WTC11 (cell line): ENCODE data around the gene PHAF1. TPM values are rescaled to one million over a fixed set of nuclear protein-coding genes. Genes with fewer than 3 reads are reported as not detected.

Experiments
- ATAC-seq: fragments of 200-7000 bp; cut with Tn5 transposase; 2 replicates; pipeline ENCODE4 v1.10.0; 2021; ENCODE audit warnings: mild to moderate bottlenecking, moderate library complexity
- CTCF ChIA-PET: fragments of 300-600 bp; sonication (Branson Sonifier 250); formaldehyde crosslinking; loops from one replicate; lab custom pipeline; 2021; ENCODE audit warnings: antibody characterized with exemption; lab: Charles Lee
- POLR2A ChIA-PET: fragments of 350-600 bp; sonication (Branson Sonifier 250); formaldehyde crosslinking; loops from one replicate; lab custom pipeline; 2021; ENCODE audit warnings: antibody characterized with exemption; lab: Charles Lee
- DNase-seq: peaks from one replicate; pipeline ENCODE4 v3.0.0; 2021; ENCODE audit warnings: low spot score
- H3K27ac Mint-ChIP-seq: 2 replicates; pipeline ENCODE4 v1.8.0; 2021; ENCODE audit warnings: mixed read lengths
- H3K27me3 Mint-ChIP-seq: 2 replicates; pipeline ENCODE4 v1.8.0; 2021; ENCODE audit warnings: low read depth, mild to moderate bottlenecking, moderate library complexity, mixed read lengths
- H3K36me3 Mint-ChIP-seq: 2 replicates; pipeline ENCODE4 v1.8.0; 2021; ENCODE audit warnings: mixed read lengths
- H3K4me1 Mint-ChIP-seq: 2 replicates; pipeline ENCODE4 v1.8.0; 2022; ENCODE audit warnings: mixed read lengths
- H3K4me3 Mint-ChIP-seq: 2 replicates; pipeline ENCODE4 v1.8.0; 2021; ENCODE audit warnings: mild to moderate bottlenecking, moderate library complexity, mixed read lengths
- H3K9me3 Mint-ChIP-seq: 2 replicates; pipeline ENCODE4 v1.8.0; 2021; ENCODE audit warnings: mixed read lengths
- CBFB ChIP-seq: sonication (generic); formaldehyde crosslinking; IDR thresholded peaks from 2 replicates; pipeline ENCODE4 v1.8.1; 2022; ENCODE audit warnings: mild to moderate bottlenecking, low read depth, missing genetic modification reagents
- CREB1 ChIP-seq: sonication (generic); formaldehyde crosslinking; IDR thresholded peaks from 2 replicates; pipeline ENCODE4 v1.8.0; 2023; ENCODE audit warnings: mild to moderate bottlenecking, missing genetic modification reagents
- CREM ChIP-seq: sonication (generic); formaldehyde crosslinking; IDR thresholded peaks from 2 replicates; pipeline ENCODE4 v1.8.1; 2022; ENCODE audit warnings: mild to moderate bottlenecking, missing genetic modification reagents, moderate library complexity
- EMX1 ChIP-seq: fragments of 250-450 bp; sonication (Bioruptor Pico); IDR thresholded peaks from 2 replicates; pipeline ENCODE4 v1.8.0; 2021; ENCODE audit warnings: mild to moderate bottlenecking
- FOXP1 ChIP-seq: sonication (generic); formaldehyde crosslinking; IDR thresholded peaks from 2 replicates; pipeline ENCODE4 v1.8.0; 2022; ENCODE audit warnings: missing genetic modification reagents, mild to moderate bottlenecking, moderate library complexity, borderline replicate concordance
- GTF2I ChIP-seq: fragments of 250-450 bp; sonication (Bioruptor Pico); conservative IDR thresholded peaks from 2 replicates; pipeline ENCODE4 v1.4.0; 2021; ENCODE audit warnings: mild to moderate bottlenecking
- JAZF1 ChIP-seq: fragments of 250-450 bp; sonication (Bioruptor Pico); IDR thresholded peaks from 2 replicates; pipeline ENCODE4 v1.9.0; 2021; ENCODE audit warnings: moderate library complexity, mild to moderate bottlenecking, inconsistent platforms
- NR2C2 ChIP-seq: sonication (generic); formaldehyde crosslinking; IDR thresholded peaks from 2 replicates; pipeline ENCODE4 v1.8.0; 2022; ENCODE audit warnings: mild to moderate bottlenecking, missing genetic modification reagents
- TEAD1 ChIP-seq: sonication (generic); formaldehyde crosslinking; IDR thresholded peaks from 2 replicates; pipeline ENCODE4 v1.8.0; 2022; ENCODE audit warnings: mild to moderate bottlenecking, missing genetic modification reagents
- ZNF416 ChIP-seq: fragments of 250-450 bp; sonication (Bioruptor Pico); IDR thresholded peaks from 2 replicates; pipeline ENCODE4 v1.9.0; 2021; ENCODE audit warnings: mild to moderate bottlenecking, inconsistent platforms
- total RNA-seq: library from RNA; stranded (reverse); gene quantifications from 3 replicates; pipeline ENCODE4 v1.2.3, GENCODE V29; 2021
- TF ChIP-seq, protein P1 (sequence below): sonication (generic); formaldehyde crosslinking; IDR thresholded peaks from 2 replicates; pipeline ENCODE4 v1.8.0; 2022; ENCODE audit warnings: mild to moderate bottlenecking, missing genetic modification reagents
- TF ChIP-seq, protein P2 (sequence below): fragments of 250-450 bp; sonication (Bioruptor Pico); IDR thresholded peaks from 2 replicates; pipeline ENCODE4 v1.9.0; 2021; ENCODE audit warnings: mild to moderate bottlenecking
- TF ChIP-seq, protein P3 (sequence below): sonication (generic); formaldehyde crosslinking; IDR thresholded peaks from 2 replicates; pipeline ENCODE4 v1.8.1; 2023; ENCODE audit warnings: mild to moderate bottlenecking, missing genetic modification reagents
- TF ChIP-seq, protein P4 (sequence below): fragments of 250-450 bp; sonication (Bioruptor Pico); IDR thresholded peaks from 2 replicates; pipeline ENCODE4 v2.1.2; 2022; ENCODE audit warnings: mild to moderate bottlenecking, moderate library complexity
- TF ChIP-seq, protein P5 (sequence below): sonication (generic); formaldehyde crosslinking; IDR thresholded peaks from 2 replicates; pipeline ENCODE4 v1.8.1; 2023; ENCODE audit warnings: mild to moderate bottlenecking, moderate library complexity, missing genetic modification reagents
- TF ChIP-seq, protein P6 (sequence below): sonication (generic); formaldehyde crosslinking; conservative IDR thresholded peaks from 2 replicates; pipeline ENCODE4 v1.8.1; 2023; ENCODE audit warnings: mild to moderate bottlenecking, low read depth, missing genetic modification reagents, moderate library complexity
- TF ChIP-seq, protein P7 (sequence below): sonication (generic); formaldehyde crosslinking; IDR thresholded peaks from 2 replicates; pipeline ENCODE4 v1.8.0; 2022; ENCODE audit warnings: missing genetic modification reagents

The PHAF1 gene
- total RNA-seq, 1 experiment from 2014 or later: 18.8 TPM

DNA sequence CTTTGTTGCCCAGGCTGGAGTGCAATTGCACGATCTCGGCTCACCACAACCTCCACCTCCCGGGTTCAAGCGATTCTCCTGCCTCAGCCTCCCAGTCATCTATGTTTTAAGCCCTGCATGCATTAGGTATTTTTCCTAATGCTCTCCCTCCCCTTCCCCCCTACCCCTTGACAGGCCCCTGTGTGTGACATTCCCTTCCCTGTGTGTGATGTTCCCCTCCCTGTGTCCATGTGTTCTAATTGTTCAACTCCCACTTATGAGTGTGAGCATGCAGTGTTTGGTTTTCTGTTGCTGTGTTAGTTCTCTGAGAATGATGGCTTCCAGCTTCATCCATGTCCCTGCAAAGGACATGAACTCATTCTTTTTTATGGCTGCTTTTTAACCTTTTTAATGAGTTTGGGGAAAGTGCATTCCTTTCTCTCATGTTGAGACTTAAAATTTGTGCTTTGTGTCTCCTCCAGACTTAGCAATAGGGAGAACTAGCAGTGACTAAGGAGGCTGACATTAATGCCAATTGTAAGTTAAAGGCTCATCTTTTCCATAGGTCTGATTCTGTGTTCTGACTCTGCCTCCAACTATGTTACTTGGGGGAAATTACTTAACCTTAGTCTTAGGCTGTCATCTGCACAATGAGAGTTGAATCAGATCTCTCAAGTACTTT is 17.7 kb upstream of the PHAF1 start:
- Mint-ChIP-seq H3K4me3 (no peak overlapping the region), H3K9me3 (no peaks in the 10 kb centered on the region), H3K36me3 (no peaks in the 10 kb centered on the region), H3K4me1 (no peaks in the 10 kb centered on the region), H3K27me3 (no peaks in the 10 kb centered on the region), H3K27ac (no peak overlapping the region; the same call in 1 of the 2 replicates)
- TF ChIP-seq NR2C2 (CRISPR knock-in tag): no peak
- TF ChIP-seq, protein P1, sequence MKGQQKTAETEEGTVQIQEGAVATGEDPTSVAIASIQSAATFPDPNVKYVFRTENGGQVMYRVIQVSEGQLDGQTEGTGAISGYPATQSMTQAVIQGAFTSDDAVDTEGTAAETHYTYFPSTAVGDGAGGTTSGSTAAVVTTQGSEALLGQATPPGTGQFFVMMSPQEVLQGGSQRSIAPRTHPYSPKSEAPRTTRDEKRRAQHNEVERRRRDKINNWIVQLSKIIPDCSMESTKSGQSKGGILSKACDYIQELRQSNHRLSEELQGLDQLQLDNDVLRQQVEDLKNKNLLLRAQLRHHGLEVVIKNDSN (CRISPR knock-in tag): no peak
- ATAC-seq: no peak
- ChIA-PET POLR2A (no interaction called here), CTCF (interaction anchor here (1.2 kb wide), 1 partner anchor 10 kb away, joined by 3 read pairs; no protein-coding TSS in a partner anchor)
- DNase-seq: no peak

GRCh38 chr16:67093098-67093726 is 16.5 kb upstream of the PHAF1 start:
- Mint-ChIP-seq H3K27me3 (no peaks in the 10 kb centered on the region), H3K9me3 (no peaks in the 10 kb centered on the region), H3K4me3 (no peak overlapping the region), H3K27ac (no peak overlapping the region), H3K4me1 (no peaks in the 10 kb centered on the region), H3K36me3 (no peaks in the 10 kb centered on the region)
- DNase-seq (no peak), ATAC-seq (no peak)
- POLR2A ChIA-PET: interaction anchor here (0.6 to 0.7 kb wide), 2 partner anchors 489 to 1550 kb away, joined by 6 to 9 read pairs; no protein-coding TSS in a partner anchor
- CTCF ChIA-PET: interaction anchor here (0.7 to 3.4 kb wide), 5 partner anchors 8 to 75 kb away, joined by 3 to 11 read pairs (median 5); partner anchors contain the start of genes FBXL8 and TRADD
- no peak for TF ChIP-seq CBFB
- TF ChIP-seq JAZF1 (CRISPR knock-in tag): no peak
- TF ChIP-seq GTF2I (CRISPR knock-in tag): no peak
- TF ChIP-seq EMX1 (CRISPR knock-in tag): no peak
- TF ChIP-seq, protein P2, sequence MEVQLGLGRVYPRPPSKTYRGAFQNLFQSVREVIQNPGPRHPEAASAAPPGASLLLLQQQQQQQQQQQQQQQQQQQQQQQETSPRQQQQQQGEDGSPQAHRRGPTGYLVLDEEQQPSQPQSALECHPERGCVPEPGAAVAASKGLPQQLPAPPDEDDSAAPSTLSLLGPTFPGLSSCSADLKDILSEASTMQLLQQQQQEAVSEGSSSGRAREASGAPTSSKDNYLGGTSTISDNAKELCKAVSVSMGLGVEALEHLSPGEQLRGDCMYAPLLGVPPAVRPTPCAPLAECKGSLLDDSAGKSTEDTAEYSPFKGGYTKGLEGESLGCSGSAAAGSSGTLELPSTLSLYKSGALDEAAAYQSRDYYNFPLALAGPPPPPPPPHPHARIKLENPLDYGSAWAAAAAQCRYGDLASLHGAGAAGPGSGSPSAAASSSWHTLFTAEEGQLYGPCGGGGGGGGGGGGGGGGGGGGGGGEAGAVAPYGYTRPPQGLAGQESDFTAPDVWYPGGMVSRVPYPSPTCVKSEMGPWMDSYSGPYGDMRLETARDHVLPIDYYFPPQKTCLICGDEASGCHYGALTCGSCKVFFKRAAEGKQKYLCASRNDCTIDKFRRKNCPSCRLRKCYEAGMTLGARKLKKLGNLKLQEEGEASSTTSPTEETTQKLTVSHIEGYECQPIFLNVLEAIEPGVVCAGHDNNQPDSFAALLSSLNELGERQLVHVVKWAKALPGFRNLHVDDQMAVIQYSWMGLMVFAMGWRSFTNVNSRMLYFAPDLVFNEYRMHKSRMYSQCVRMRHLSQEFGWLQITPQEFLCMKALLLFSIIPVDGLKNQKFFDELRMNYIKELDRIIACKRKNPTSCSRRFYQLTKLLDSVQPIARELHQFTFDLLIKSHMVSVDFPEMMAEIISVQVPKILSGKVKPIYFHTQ (CRISPR knock-in tag): no peak
- TF ChIP-seq, protein P3, sequence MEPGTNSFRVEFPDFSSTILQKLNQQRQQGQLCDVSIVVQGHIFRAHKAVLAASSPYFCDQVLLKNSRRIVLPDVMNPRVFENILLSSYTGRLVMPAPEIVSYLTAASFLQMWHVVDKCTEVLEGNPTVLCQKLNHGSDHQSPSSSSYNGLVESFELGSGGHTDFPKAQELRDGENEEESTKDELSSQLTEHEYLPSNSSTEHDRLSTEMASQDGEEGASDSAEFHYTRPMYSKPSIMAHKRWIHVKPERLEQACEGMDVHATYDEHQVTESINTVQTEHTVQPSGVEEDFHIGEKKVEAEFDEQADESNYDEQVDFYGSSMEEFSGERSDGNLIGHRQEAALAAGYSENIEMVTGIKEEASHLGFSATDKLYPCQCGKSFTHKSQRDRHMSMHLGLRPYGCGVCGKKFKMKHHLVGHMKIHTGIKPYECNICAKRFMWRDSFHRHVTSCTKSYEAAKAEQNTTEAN: no peak
- no peak for TF ChIP-seq ZNF416 (CRISPR knock-in tag)
- no peak for TF ChIP-seq CREM (CRISPR knock-in tag)
- no peak for TF ChIP-seq TEAD1 (CRISPR knock-in tag)
- no peak for TF ChIP-seq CREB1 (CRISPR knock-in tag)
- TF ChIP-seq, protein P4, sequence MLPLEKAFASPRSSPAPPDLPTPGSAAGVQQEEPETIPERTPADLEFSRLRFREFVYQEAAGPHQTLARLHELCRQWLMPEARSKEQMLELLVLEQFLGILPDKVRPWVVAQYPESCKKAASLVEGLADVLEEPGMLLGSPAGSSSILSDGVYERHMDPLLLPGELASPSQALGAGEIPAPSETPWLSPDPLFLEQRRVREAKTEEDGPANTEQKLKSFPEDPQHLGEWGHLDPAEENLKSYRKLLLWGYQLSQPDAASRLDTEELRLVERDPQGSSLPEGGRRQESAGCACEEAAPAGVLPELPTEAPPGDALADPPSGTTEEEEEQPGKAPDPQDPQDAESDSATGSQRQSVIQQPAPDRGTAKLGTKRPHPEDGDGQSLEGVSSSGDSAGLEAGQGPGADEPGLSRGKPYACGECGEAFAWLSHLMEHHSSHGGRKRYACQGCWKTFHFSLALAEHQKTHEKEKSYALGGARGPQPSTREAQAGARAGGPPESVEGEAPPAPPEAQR: no peak
- TF ChIP-seq, protein P5, sequence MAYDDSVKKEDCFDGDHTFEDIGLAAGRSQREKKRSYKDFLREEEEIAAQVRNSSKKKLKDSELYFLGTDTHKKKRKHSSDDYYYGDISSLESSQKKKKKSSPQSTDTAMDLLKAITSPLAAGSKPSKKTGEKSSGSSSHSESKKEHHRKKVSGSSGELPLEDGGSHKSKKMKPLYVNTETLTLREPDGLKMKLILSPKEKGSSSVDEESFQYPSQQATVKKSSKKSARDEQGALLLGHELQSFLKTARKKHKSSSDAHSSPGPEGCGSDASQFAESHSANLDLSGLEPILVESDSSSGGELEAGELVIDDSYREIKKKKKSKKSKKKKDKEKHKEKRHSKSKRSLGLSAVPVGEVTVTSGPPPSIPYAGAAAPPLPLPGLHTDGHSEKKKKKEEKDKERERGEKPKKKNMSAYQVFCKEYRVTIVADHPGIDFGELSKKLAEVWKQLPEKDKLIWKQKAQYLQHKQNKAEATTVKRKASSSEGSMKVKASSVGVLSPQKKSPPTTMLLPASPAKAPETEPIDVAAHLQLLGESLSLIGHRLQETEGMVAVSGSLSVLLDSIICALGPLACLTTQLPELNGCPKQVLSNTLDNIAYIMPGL (CRISPR knock-in tag): no peak
- TF ChIP-seq, protein P6, sequence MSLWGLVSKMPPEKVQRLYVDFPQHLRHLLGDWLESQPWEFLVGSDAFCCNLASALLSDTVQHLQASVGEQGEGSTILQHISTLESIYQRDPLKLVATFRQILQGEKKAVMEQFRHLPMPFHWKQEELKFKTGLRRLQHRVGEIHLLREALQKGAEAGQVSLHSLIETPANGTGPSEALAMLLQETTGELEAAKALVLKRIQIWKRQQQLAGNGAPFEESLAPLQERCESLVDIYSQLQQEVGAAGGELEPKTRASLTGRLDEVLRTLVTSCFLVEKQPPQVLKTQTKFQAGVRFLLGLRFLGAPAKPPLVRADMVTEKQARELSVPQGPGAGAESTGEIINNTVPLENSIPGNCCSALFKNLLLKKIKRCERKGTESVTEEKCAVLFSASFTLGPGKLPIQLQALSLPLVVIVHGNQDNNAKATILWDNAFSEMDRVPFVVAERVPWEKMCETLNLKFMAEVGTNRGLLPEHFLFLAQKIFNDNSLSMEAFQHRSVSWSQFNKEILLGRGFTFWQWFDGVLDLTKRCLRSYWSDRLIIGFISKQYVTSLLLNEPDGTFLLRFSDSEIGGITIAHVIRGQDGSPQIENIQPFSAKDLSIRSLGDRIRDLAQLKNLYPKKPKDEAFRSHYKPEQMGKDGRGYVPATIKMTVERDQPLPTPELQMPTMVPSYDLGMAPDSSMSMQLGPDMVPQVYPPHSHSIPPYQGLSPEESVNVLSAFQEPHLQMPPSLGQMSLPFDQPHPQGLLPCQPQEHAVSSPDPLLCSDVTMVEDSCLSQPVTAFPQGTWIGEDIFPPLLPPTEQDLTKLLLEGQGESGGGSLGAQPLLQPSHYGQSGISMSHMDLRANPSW (CRISPR knock-in tag): no peak
- TF ChIP-seq FOXP1 (CRISPR knock-in tag): no peak
- TF ChIP-seq, protein P7, sequence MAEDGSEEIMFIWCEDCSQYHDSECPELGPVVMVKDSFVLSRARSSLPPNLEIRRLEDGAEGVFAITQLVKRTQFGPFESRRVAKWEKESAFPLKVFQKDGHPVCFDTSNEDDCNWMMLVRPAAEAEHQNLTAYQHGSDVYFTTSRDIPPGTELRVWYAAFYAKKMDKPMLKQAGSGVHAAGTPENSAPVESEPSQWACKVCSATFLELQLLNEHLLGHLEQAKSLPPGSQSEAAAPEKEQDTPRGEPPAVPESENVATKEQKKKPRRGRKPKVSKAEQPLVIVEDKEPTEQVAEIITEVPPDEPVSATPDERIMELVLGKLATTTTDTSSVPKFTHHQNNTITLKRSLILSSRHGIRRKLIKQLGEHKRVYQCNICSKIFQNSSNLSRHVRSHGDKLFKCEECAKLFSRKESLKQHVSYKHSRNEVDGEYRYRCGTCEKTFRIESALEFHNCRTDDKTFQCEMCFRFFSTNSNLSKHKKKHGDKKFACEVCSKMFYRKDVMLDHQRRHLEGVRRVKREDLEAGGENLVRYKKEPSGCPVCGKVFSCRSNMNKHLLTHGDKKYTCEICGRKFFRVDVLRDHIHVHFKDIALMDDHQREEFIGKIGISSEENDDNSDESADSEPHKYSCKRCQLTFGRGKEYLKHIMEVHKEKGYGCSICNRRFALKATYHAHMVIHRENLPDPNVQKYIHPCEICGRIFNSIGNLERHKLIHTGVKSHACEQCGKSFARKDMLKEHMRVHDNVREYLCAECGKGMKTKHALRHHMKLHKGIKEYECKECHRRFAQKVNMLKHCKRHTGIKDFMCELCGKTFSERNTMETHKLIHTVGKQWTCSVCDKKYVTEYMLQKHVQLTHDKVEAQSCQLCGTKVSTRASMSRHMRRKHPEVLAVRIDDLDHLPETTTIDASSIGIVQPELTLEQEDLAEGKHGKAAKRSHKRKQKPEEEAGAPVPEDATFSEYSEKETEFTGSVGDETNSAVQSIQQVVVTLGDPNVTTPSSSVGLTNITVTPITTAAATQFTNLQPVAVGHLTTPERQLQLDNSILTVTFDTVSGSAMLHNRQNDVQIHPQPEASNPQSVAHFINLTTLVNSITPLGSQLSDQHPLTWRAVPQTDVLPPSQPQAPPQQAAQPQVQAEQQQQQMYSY: no peak
